ENCODE measurements around the gene TGFBR3.

The TGFBR3 gene

GRCh38 chr1:91885716-91886506, at the start of gene TGFBR3:
TSS of gene TGFBR3 (minus strand) at chr1:91886151. CDS start at chr1:91861531, 24,620 bp downstream.
- Mint-ChIP-seq H3K9me3 (no peaks in the 10 kb centered on the region), H3K27ac (ENCODE audit: low read depth) (peak within 1 kb of the TSS; percentile 95), H3K4me1 (peaks cover 44% of the 10 kb centered on the region), H3K27me3 (no peaks in the 10 kb centered on the region), H3K4me3 (peak within 1 kb of the TSS; percentile 100), H3K36me3 (ENCODE audit: insufficient read depth) (peaks cover 26% of the 10 kb centered on the region)
- ATAC-seq (replicated peaks; ENCODE audit: extremely low read depth, poor library complexity, severe bottlenecking) (peak; percentile 74), DNase-seq (ENCODE audit: low spot score in 2 of 2) (peak; percentile 59 to 61)

GRCh38 chr1:91929250-91929649, 43.3 kb upstream of the TGFBR3 start:
- ATAC-seq (replicated peaks; ENCODE audit: extremely low read depth, poor library complexity, severe bottlenecking) = no peak
- DNase-seq (ENCODE audit: low spot score in 2 of 2) = no peak
- Mint-ChIP-seq H3K27me3 (no peaks in the 10 kb centered on the region), H3K4me3 (no peak overlapping the region), H3K36me3 (ENCODE audit: insufficient read depth) (no peaks in the 10 kb centered on the region), H3K27ac (ENCODE audit: low read depth) (peak overlapping the region; percentile 30), H3K9me3 (no peaks in the 10 kb centered on the region), H3K4me1 (peaks cover 2% of the 10 kb centered on the region)

- peaks cover 7% of the 10 kb centered on the region for H3K4me1 Mint-ChIP-seq
- ATAC-seq (replicated peaks; ENCODE audit: extremely low read depth, poor library complexity, severe bottlenecking) (no peak), DNase-seq (ENCODE audit: low spot score in 2 of 2) (no peak)
- no peaks in the 10 kb centered on the region for H3K27me3 Mint-ChIP-seq
- H3K36me3 Mint-ChIP-seq (ENCODE audit: insufficient read depth) = no peaks in the 10 kb centered on the region
- no peaks in the 10 kb centered on the region for H3K9me3 Mint-ChIP-seq
- no peak overlapping the region for H3K4me3 Mint-ChIP-seq
- H3K27ac Mint-ChIP-seq (ENCODE audit: low read depth) = peak overlapping the region; percentile 24
Observed at GRCh38 chr1:91928026-91928425, 42.1 kb upstream of the TGFBR3 start.

- Mint-ChIP-seq H3K4me1 (peaks cover 7% of the 10 kb centered on the region), H3K27me3 (no peaks in the 10 kb centered on the region), H3K9me3 (no peaks in the 10 kb centered on the region), H3K36me3 (ENCODE audit: insufficient read depth) (no peaks in the 10 kb centered on the region), H3K4me3 (no peak overlapping the region), H3K27ac (ENCODE audit: low read depth) (no peak overlapping the region)
- ATAC-seq (replicated peaks; ENCODE audit: extremely low read depth, poor library complexity, severe bottlenecking) (no peak), DNase-seq (ENCODE audit: low spot score in 2 of 2) (no peak)
Observed at GRCh38 chr1:91925644-91926435, 39.9 kb upstream of the TGFBR3 start.

GRCh38 chr1:91924146-91924545, 38.2 kb upstream of the TGFBR3 start:
- no peak for DNase-seq (ENCODE audit: low spot score in 2 of 2)
- H3K4me1 Mint-ChIP-seq = peaks cover 7% of the 10 kb centered on the region
- H3K27me3 Mint-ChIP-seq = no peaks in the 10 kb centered on the region
- no peak overlapping the region for H3K27ac Mint-ChIP-seq (ENCODE audit: low read depth)
- ATAC-seq (replicated peaks; ENCODE audit: extremely low read depth, poor library complexity, severe bottlenecking) = no peak
- no peak overlapping the region for H3K4me3 Mint-ChIP-seq
- no peaks in the 10 kb centered on the region for H3K36me3 Mint-ChIP-seq (ENCODE audit: insufficient read depth)
- H3K9me3 Mint-ChIP-seq = no peaks in the 10 kb centered on the region

- no peak overlapping the region for H3K27ac Mint-ChIP-seq (ENCODE audit: low read depth)
- H3K27me3 Mint-ChIP-seq = no peaks in the 10 kb centered on the region
- DNase-seq (ENCODE audit: low spot score in 2 of 2) (no peak), ATAC-seq (replicated peaks; ENCODE audit: extremely low read depth, poor library complexity, severe bottlenecking) (no peak)
- no peaks in the 10 kb centered on the region for H3K9me3 Mint-ChIP-seq
- H3K4me3 Mint-ChIP-seq = no peak overlapping the region
- H3K4me1 Mint-ChIP-seq = peaks cover 7% of the 10 kb centered on the region
- no peaks in the 10 kb centered on the region for H3K36me3 Mint-ChIP-seq (ENCODE audit: insufficient read depth)
Observed at GRCh38 chr1:91919962-91920361, 34.0 kb upstream of the TGFBR3 start.

GRCh38 chr1:91916811-91917460, 31.0 kb upstream of the TGFBR3 start:
- DNase-seq (ENCODE audit: low spot score in 2 of 2) = no peak
- H3K4me1 Mint-ChIP-seq = no peaks in the 10 kb centered on the region
- H3K36me3 Mint-ChIP-seq (ENCODE audit: insufficient read depth) = no peaks in the 10 kb centered on the region
- no peak overlapping the region for H3K27ac Mint-ChIP-seq (ENCODE audit: low read depth)
- no peaks in the 10 kb centered on the region for H3K9me3 Mint-ChIP-seq
- ATAC-seq (replicated peaks; ENCODE audit: extremely low read depth, poor library complexity, severe bottlenecking) = no peak
- no peak overlapping the region for H3K4me3 Mint-ChIP-seq
- no peaks in the 10 kb centered on the region for H3K27me3 Mint-ChIP-seq

- DNase-seq (ENCODE audit: low spot score in 2 of 2) = no peak
- Mint-ChIP-seq H3K27ac (ENCODE audit: low read depth) (no peak overlapping the region), H3K4me1 (no peaks in the 10 kb centered on the region), H3K9me3 (no peaks in the 10 kb centered on the region), H3K4me3 (no peak overlapping the region), H3K27me3 (no peaks in the 10 kb centered on the region), H3K36me3 (ENCODE audit: insufficient read depth) (no peaks in the 10 kb centered on the region)
- ATAC-seq (replicated peaks; ENCODE audit: extremely low read depth, poor library complexity, severe bottlenecking) = no peak
Observed at GRCh38 chr1:91916046-91916445, 30.1 kb upstream of the TGFBR3 start.

GRCh38 chr1:91913018-91913417, 27.1 kb upstream of the TGFBR3 start:
- DNase-seq (ENCODE audit: low spot score in 2 of 2) (no peak), ATAC-seq (replicated peaks; ENCODE audit: extremely low read depth, poor library complexity, severe bottlenecking) (no peak)
- Mint-ChIP-seq H3K4me3 (no peak overlapping the region), H3K27me3 (no peaks in the 10 kb centered on the region), H3K36me3 (ENCODE audit: insufficient read depth) (no peaks in the 10 kb centered on the region), H3K9me3 (no peaks in the 10 kb centered on the region), H3K4me1 (no peaks in the 10 kb centered on the region), H3K27ac (ENCODE audit: low read depth) (no peak overlapping the region)

GRCh38 chr1:91912266-91912665, 26.3 kb upstream of the TGFBR3 start:
- Mint-ChIP-seq H3K27ac (ENCODE audit: low read depth) (no peak overlapping the region), H3K4me1 (no peaks in the 10 kb centered on the region), H3K36me3 (ENCODE audit: insufficient read depth) (no peaks in the 10 kb centered on the region), H3K27me3 (no peaks in the 10 kb centered on the region), H3K4me3 (no peak overlapping the region), H3K9me3 (no peaks in the 10 kb centered on the region)
- DNase-seq (ENCODE audit: low spot score in 2 of 2) (no peak), ATAC-seq (replicated peaks; ENCODE audit: extremely low read depth, poor library complexity, severe bottlenecking) (no peak)

GRCh38 chr1:91901231-91901630, 15.3 kb upstream of the TGFBR3 start:
- Mint-ChIP-seq H3K4me3 (no peak overlapping the region), H3K36me3 (ENCODE audit: insufficient read depth) (no peaks in the 10 kb centered on the region), H3K27ac (ENCODE audit: low read depth) (no peak overlapping the region), H3K9me3 (no peaks in the 10 kb centered on the region), H3K27me3 (no peaks in the 10 kb centered on the region), H3K4me1 (peaks cover 2% of the 10 kb centered on the region)
- DNase-seq (ENCODE audit: low spot score in 2 of 2) = no peak
- ATAC-seq (replicated peaks; ENCODE audit: extremely low read depth, poor library complexity, severe bottlenecking) = no peak

GRCh38 chr1:91900562-91900961, 14.6 kb upstream of the TGFBR3 start:
- ATAC-seq (replicated peaks; ENCODE audit: extremely low read depth, poor library complexity, severe bottlenecking) (no peak), DNase-seq (ENCODE audit: low spot score in 2 of 2) (no peak)
- no peaks in the 10 kb centered on the region for H3K36me3 Mint-ChIP-seq (ENCODE audit: insufficient read depth)
- H3K9me3 Mint-ChIP-seq = no peaks in the 10 kb centered on the region
- peaks cover 9% of the 10 kb centered on the region for H3K4me1 Mint-ChIP-seq
- H3K27me3 Mint-ChIP-seq = no peaks in the 10 kb centered on the region
- H3K4me3 Mint-ChIP-seq = no peak overlapping the region
- no peak overlapping the region for H3K27ac Mint-ChIP-seq (ENCODE audit: low read depth)
